Measurements from ENCODE around the gene STAU1.
"Not testable (repeated sequence)": the region's sequence is repeated elsewhere in the genome, so short reads cannot be mapped to it uniquely, and the experiment has no call there.

The STAU1 gene

DNA sequence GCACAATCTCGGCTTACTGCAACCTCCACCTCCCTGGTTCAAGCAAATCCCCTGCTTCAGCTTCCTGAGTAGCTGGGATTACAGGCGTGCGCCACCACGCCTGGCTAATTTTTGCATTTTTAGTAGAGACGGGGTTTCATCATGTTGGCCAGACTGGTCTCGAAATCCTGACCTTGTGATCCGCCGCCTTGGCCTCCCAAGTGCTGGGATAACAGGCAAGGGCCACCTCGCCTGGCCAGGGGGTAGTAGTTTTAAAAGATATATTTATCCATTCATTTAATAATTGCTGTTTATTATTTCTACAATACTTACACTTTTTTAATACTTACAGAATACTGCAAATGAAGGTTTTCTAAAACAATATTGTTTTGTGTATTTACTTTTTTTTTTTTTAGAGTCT is 15.6 kb upstream of the STAU1 start:
- no peak for DNase-seq (ENCODE audit: low read depth)

DNA sequence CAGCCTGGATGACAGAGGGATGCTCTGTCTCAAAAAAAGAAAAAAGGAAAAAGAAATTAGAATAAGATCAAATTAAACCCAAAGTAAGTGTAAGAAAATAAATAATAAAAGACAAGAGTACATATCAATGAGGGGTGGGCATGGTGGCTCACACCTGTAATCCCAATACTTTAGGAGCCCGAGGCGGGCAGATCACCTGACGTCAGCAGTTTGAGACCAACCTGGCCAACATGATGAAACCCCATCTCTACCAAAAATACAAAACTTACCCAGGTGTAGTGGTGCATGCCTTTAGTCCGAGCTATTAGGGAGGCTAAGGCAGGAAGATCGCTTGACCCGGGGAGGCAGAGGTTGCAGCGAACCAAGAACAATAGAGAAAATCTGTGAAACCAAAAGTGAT is 14.9 kb upstream of the STAU1 start:
- no peak for DNase-seq (ENCODE audit: low read depth)

DNA sequence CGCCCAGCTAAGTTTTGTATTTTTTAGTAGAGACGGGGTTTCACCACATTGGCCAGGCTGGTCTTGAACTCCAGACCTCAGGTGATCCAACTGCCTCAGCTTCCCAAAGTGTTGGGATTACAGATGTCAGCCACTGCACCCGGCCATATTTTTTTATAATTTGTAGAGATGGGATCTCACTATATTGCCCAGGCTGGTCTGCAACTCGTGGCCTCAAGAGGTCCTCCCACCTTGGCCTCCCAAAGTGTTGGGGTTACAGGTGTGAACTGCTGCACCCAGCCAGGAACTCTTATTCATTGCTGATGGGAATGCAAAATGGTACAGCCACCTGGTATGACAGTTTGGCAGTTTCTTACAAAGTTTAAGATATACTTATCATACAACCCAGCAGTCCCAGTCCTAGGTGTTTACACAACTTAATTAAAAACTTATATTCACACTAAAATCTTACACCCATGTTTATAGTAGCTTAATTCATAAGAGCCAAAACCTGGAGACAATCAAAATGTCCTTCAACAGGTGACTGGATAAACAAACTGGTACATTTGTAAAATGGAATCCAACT is 11.7 kb upstream of the STAU1 start:
- DNase-seq (ENCODE audit: low read depth), result no peak

DNA sequence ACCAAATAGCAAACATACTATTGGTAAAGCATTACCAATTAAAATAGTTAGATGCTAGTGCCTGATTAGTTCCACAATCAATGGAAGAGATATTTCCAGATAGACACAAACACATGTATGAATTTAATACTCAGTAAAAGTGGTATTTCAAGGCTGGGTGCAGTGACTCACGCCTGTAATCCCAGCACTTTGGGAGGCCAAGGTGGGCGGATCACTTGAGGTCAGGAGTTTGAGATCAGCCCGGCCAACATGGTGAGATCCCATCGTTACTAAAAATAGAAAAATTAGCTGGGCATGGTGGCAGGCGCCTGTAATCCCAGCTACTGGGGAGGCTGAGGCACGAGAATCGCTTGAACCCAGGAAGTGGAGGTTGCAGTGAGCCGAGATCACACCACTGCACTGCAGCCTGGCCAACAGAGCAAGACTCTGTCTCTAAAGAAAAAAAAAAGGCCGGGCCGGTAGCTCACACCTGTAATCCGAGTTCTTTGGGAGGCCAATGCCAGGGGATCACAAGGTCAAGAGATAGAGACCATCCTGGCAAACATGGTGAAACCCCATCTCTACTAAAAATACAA is 4.9 kb upstream of the STAU1 start:
- not testable (repeated sequence) for DNase-seq (ENCODE audit: low read depth)

DNA sequence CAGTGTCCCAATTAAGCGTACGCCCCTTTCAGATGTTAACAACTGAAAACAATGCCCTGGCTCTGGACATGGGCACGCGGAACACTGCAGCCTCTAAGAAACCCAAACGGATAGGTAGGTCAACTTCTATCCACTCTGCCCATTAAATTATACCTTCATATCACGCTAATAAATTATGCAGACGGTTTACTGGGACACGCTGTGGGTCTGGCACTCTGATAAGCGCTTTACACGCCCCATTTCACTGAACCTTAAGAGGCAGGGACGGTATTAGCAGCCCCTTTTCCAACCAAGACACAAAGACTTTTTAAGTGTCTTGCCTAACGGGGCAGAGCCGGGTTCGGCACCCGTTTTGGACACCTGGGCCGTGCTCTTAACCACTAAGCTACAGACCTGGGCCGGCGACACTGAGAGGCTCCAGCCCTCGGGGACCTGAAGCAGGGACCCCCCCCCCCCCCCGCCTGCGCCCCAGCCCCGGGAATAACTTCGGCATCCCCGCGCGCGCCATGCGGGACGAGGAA is 744 bp downstream of the STAU1 start:
- DNase-seq (ENCODE audit: low read depth), result no peak

DNA sequence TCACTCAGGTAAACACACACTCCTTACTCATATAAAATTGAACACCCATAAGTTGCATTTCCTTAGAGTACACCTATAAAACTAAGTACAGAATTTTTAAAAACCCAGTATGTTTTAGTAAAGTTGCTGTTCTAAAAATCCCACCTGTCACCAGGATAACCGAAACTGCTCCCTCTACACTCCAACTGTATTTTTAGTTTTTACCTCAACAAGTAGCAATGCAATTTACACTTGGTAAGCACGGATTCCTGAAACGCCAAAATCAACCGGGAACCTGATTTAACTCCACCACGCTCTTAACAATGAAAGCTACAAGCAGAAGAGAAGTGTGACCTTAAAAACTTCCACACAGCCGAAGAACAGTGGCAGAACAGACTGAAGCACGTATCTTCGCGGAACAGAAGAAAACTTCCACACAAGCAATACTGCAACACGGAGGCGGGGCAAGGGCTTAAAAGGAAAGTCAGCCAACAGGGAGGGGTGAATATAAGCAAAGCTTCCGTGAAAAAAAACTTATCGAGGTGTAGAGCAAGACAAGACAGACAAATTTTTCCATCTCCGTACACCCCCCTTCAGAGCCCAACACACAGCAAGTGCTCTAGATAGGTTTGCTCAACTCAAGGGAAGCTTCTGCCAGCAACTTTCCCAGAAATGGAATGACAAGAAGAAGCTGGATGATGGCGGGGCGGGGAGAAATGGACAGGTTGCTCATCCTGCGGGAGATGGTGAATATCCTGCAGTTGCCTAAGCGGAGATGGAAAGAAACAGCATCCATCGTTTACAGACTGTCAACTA is 1.4 kb downstream of the STAU1 start:
- DNase-seq (ENCODE audit: low read depth), result peak; percentile 38

DNA sequence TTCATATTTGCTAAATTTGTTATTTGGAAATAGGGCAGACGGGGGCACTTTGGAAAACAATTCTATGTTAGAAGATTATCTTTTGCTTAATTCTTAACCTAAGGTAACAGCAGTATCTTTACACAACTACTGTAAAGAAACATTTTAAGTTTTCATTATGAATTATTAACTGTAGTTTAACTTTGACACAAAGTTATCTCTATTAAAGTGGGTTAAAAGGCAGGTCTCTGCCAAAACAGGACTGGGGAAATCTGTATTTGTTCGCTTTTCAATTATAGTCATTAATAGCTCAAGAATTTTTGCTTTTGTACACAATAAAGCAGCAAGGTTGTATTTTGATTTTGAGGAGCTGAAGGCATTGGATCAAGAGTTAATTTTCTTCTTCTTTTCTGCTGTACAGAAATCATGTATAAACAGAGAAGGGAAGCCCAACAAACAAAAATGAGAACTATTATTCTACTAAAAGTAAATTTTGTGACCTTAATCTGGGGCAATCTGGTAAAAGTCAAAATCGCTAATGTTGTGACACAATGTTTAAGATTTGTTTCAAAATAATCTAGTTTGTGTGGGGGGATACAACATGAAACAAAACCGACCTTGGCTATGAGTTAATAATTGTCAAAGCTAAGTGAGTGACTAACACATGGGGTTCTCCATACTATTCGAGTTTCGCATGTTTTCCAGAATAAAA is 2.9 kb downstream of the STAU1 start:
- no peak for DNase-seq (ENCODE audit: low read depth)

DNA sequence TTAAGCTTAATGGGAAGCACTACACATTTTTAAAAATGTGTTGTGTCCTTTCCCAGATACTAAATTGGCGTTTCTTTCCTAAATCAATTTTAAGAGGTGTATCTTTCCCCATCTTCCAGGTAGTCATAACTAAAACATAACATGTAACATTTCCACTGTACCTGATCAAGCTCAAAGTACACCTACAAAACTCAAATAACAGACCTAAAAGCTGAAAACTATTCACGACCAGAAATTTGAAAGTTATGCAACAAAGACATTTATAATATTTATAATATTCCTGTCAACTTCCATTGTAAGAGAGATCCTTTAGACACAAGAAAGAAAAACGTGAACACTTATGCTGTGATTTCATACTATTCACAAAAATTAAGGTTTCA is 3.5 kb downstream of the STAU1 start:
- DNase-seq (ENCODE audit: low read depth), result no peak

DNA sequence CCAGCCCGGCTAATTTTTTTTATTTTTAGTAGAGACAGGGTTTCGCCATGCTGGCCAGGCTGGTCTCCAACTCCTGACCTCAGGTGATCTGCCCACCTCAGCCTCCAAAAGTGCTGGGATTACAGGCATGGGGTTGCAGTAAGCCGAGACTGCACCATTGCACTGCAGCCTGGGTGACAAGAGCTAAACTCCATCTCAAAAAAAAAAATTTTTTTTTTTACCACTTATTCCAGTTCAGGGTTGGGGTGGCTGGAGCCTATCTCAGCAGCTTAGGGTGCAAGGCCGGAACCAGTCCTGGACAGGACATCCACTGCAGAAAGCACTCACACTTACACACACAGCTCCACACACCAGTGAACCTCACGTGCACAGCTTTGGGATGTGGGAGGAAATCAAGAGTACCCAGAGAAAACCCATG is 4.0 kb downstream of the STAU1 start:
- DNase-seq (ENCODE audit: low read depth), result not testable (repeated sequence)

DNA sequence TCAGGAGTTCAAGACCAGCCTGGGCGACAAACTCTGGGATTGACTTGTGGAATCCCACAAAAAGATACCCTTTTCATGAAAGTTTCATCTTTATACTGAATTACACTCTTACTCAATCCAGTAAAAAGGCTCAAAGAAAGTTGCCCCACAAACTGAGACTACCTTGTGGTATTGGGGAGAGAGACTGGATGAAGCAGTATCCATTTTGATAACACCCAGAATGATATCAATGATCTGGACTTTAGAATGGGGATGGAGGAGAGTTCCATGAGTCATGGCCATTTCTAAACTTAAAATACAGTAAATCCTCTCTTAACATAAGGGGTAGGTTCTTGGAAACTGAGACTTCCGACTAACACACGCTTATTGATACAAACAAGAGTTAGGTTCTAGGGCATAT is 4.7 kb downstream of the STAU1 start:
- DNase-seq (ENCODE audit: low read depth), result no peak

DNA sequence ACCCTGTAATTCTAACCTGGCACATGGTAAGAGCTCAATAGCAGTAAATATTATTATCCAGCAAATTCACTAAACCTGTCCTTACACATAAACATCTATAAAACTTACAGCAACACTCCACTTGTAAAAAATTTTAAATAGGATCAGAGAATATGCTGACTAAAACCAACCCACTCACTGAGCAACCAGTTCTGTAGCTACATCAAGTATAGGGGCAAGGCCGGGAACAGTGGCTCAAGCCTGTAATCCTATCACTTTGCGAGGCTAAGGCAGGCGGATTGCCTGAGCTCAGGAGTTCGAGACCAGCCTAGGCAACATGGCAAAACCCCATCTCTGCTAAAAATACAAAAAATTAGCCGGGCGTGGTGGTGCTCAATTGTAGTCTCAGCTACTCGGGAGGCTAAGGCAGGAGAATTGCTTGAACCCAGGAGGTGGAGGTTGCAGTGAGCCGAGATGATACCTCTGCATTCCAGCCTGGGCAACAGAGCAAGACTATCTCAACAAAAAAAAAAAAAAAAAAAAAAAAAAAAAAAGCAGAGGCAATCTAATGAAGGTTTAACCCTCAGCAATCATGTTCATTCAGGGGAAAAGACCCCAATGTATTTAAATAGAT is 6.8 kb downstream of the STAU1 start:
- DNase-seq (ENCODE audit: low read depth), result no peak

DNA sequence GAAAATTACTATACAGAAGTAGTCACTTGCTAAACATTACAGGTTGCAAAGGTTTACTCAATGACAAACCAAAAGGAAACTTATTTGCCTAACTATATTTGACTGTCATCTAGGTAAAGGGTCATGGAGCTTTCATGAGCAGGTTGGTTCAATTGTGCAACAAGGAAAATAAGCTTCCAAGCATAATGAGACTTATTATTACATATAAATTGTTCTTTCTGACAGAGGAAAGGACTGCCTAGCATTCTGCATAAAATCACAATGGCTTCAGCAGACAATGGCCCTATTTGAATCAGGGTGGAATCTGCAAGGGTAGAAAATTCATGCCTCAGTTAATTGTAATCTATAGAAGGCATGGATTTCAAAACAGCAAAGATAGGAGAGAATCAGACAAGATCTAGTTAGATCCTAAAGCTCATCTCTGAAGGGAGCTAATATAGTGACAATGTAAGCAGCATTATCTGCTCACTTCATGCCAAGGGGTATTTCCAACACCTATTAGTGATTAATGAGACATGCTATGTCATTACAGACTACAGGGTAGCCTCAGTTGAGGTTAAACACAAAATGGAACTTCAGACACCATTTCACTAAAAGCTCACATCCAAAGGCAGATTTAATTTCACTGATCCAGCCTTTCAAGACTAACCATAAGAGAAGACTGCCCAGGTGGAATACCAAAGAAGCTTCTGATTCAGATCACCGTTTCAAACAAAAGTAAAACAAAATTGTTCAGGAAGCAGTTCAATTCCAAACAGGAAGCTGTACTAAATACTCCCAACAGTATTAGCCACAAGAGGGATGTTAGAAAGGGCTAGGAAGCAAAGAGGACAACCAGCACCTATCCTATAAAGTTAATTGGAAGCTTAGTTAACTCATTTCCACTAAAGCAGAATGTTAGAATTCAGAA is 8.5 kb downstream of the STAU1 start:
- DNase-seq (ENCODE audit: low read depth), result no peak

DNA sequence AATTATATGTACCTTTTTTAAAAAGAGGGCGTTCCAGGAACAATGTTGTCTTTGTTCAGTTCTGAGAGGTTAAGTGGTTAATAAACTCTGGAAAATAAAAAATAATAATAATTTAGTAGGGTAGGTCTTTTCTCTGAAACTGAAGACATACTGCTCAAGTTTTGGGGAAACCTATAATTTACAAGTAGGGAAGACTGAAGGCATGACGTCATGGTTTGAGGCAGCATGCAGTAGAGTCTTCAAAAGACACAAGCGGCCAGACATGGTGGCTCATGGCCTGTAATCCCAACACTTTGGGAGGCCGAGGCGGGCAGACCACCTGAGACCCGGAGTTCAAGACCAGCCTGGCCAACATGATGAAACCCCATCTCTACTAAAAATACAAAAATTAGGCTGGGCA is 14.0 kb downstream of the STAU1 start:
- no peak for DNase-seq (ENCODE audit: low read depth)

DNA sequence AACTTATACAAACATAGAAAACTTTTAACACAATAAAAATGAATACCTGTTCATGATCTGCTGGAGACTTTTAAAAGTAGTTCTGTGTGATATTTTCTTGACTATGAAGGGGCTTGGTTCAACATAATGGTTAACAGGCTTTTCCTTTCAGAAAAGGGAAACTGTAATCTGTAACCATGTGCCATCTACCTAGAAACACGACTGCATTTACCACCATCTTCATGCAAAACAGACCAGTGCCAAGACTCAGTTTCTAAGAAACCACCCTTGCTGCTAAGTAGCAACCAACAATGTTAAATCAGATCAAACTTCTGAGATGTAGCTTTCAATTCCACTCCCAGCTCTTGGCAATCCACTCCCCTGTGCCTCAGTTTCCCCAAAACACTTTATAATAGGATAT is 15.7 kb downstream of the STAU1 start:
- DNase-seq (ENCODE audit: low read depth), result no peak

DNA sequence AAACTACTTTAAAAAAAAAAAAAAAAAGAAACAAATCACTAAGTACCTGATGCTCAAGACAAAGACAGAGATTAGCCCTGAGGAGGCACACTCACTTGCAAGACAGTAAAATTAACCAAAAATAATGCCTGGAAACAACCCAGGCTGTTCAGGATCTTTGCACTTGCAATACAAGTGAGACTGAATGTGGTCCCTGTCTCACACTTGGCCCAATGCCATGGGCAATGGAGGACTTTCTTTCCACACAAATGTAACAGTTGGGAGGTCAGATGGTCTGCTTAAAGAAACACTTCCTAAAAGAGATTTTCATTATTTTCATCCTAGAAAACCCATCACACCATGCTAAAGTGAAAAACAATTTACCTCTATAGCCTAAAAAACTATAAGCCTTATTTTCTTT is 16.2 kb downstream of the STAU1 start:
- no peak for DNase-seq (ENCODE audit: low read depth)

DNA sequence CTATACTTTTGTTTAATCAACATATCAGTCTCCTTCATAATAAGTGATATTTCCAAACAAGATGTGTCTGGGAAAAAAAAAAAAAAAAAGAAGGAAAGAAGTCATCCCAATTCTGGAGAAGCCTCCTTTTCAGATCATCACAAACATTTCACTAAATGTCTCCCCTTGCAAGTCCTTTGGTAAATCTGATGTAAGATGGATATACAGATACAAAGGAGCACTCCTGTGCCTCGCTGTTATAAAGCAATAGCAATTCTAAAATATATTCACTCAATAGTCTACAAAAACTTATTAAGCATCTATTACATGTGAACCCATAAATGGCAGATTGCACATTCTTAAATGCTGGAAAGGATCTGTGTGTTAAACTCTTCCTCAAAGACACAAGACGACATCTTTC is 17.4 kb downstream of the STAU1 start:
- DNase-seq (ENCODE audit: low read depth), result no peak

DNA sequence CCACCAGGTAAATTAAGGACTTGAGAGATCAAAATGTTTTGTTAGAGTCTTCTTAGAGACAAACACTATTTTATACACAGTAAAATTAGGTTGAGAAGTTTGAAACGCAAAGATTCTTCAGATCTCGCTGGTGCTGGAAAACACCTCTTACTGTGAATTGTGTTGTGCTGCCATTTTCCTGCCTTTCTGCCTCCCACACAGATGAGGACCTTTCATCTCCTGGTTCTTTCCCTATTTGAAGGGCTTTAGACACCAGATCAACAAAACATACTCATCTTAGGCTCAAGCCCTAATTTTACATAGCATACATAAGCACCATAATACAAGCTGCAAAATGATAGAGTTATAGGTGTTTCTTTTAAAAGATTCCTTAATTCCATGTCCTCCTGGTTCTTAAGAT is 18.6 kb downstream of the STAU1 start:
- no peak for DNase-seq (ENCODE audit: low read depth)

DNA sequence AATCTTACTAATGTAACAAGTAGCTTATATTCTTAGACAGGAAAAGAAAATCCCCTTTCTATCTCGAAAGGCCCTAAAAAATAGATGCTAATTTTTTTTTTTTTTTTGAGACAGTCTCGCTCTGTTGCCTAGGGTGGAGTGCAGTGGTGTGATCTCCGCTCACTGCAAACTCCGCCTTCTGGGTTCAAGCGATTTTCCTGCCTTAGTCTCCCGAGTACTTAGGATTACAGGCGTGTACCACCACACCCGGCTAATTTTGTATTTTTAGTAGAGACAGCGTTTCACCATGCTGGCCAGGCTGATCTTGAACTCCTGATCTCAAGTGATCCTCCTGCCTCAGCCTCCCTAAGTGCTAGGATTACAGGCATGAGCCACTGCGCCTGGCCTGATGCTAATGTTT is 19.3 kb downstream of the STAU1 start:
- DNase-seq (ENCODE audit: low read depth), result not testable (repeated sequence)

DNA sequence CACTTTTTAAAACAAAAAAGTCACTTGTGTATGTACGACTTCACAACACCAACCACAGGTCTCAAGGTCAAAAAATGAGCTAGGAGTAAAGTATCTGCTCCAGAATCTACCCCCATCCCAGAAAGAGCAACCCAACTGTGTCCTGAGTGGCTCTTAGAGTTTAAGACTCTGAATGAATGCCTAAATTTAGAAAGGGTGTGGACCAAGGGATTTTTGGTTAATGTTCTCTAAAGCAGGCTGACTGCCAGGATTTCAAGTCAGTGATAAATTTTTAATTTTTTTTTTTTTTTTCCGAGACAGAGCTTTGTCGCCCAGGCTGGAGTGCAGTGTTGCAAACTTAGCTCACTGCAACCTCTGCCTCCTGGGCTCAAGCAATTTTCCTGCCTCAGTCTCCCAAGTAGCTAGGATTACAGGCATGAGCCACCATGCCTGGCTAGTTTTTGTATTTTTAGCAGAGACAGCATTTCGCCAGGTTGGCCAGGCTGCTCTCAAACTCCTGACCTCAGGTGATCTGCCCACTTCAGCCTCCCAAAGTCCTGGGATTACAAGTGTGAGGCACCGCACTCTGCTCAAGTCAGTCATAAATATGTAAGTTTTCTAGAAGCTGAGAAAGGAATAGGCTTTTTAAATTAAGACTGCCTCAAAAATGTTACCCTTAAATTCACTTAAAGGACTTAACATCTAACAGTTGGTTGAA is 20.2 kb downstream of the STAU1 start:
- DNase-seq (ENCODE audit: low read depth), result peak; percentile 16

DNA sequence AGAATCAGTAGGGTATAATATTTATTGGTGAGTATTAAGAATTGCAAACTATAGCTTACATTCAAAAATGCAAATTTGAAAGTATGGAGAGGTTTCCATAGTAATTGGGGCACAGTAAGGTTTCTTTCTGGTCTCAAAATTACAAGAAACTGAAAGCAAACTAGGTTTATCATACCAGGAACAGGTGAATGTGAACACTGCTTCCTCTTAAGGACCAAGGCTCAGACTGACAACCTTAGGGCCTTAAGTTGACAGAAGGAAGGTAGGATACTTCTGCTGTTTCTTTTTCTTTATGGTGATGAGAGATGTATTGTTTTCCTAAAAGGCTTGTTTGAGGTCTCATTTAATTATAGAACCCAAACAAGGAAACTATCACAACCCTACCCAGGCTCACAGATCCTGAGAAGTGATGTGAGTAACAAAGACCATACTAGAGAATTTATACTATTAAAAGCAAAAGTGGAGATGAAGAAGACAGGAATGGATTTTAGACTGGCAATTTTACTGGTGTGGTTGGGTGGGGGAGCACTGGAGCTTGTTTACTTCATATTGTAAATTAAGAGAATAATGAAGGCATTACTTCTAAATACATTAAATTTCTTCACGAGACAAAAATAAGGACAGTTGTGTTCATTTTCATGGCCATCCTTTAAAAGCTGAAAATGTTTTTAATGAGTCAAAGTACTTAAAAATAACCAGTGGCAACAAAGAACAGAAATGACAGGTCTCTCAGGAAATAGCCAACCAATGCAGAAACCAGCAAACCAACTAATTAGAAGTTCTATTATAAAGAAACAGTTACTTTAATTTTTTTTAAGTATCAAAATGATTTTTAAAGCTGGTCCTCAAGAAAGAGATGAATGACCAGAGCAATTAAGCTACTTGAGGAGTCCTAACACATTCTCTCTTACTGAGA is 21.3 kb downstream of the STAU1 start:
- no peak for DNase-seq (ENCODE audit: low read depth)

Measured in fibroblast of gingiva (primary cell).